ENCODE measurements around the gene TEDDM1. TPM values are rescaled to one million over a fixed set of nuclear protein-coding genes. Genes with fewer than 3 reads are reported as not detected.
"Not testable (repeated sequence)": the region's sequence is repeated elsewhere in the genome, so short reads cannot be mapped to it uniquely, and the experiment has no call there.

TEDDM1 gene
- total RNA-seq, 1 experiment from 2014 or later = not detected

GRCh38 chr1:182381962-182382819, 18.3 kb downstream of the TEDDM1 start:
- no peak overlapping the region for H2AFZ ChIP-seq (ENCODE audit: low read length)
- H3K4me1 ChIP-seq (ENCODE audit: low read length) = no peaks in the 10 kb centered on the region
- no peak overlapping the region for H3K4me3 ChIP-seq (ENCODE audit: low read length)

GRCh38 chr1:182380199-182380598, 20.3 kb downstream of the TEDDM1 start:
- H3K27me3 ChIP-seq (ENCODE audit: low read length) = no peaks in the 10 kb centered on the region
- H3K4me1 ChIP-seq (ENCODE audit: low read length) = no peaks in the 10 kb centered on the region
- H3K9me2 ChIP-seq (replicated peaks; ENCODE audit: insufficient read depth, low read length) = no peaks in the 10 kb centered on the region
- no peaks in the 10 kb centered on the region for H3K36me3 ChIP-seq (ENCODE audit: insufficient read depth, low read length)
- no peaks in the 10 kb centered on the region for H3K79me2 ChIP-seq (ENCODE audit: low read length)
- no peak overlapping the region for H3K4me3 ChIP-seq (ENCODE audit: low read length)
- no peak for DNase-seq
- H4K20me1 ChIP-seq (ENCODE audit: insufficient read depth, low read depth, low read length) = no peaks in the 10 kb centered on the region
- H2AFZ ChIP-seq (ENCODE audit: low read length) = no peak overlapping the region
- no peak overlapping the region for H3K9ac ChIP-seq (ENCODE audit: low read length)
- no peak overlapping the region for H3K4me2 ChIP-seq (ENCODE audit: low read depth, low read length, poor library complexity, severe bottlenecking)
- no peaks in the 10 kb centered on the region for H3K9me3 ChIP-seq (ENCODE audit: low read length)
- H3K27ac ChIP-seq (ENCODE audit: low read length) = no peak overlapping the region

More at GRCh38 chr1:182381962-182382819, 18.3 kb downstream of the TEDDM1 start:
- Histone ChIP-seq H3K79me2 (ENCODE audit: low read length) (no peaks in the 10 kb centered on the region), H3K27me3 (ENCODE audit: low read length) (no peaks in the 10 kb centered on the region), H3K9me2 (replicated peaks; ENCODE audit: insufficient read depth, low read length) (no peaks in the 10 kb centered on the region), H3K27ac (ENCODE audit: low read length) (no peak overlapping the region), H4K20me1 (ENCODE audit: insufficient read depth, low read depth, low read length) (no peaks in the 10 kb centered on the region), H3K9me3 (ENCODE audit: low read length) (no peaks in the 10 kb centered on the region), H3K9ac (ENCODE audit: low read length) (no peak overlapping the region), H3K36me3 (ENCODE audit: insufficient read depth, low read length) (no peaks in the 10 kb centered on the region), H3K4me2 (ENCODE audit: low read depth, low read length, poor library complexity, severe bottlenecking) (no peak overlapping the region)
- no peak for DNase-seq

- not testable (repeated sequence) for H2AFZ ChIP-seq (ENCODE audit: low read length); H3K9ac ChIP-seq (ENCODE audit: low read length); H3K36me3 ChIP-seq (ENCODE audit: insufficient read depth, low read length); H3K9me3 ChIP-seq (ENCODE audit: low read length); H3K4me1 ChIP-seq (ENCODE audit: low read length); H3K4me3 ChIP-seq (ENCODE audit: low read length); H3K27me3 ChIP-seq (ENCODE audit: low read length); H3K9me2 ChIP-seq (replicated peaks; ENCODE audit: insufficient read depth, low read length); H3K27ac ChIP-seq (ENCODE audit: low read length); H3K4me2 ChIP-seq (ENCODE audit: low read depth, low read length, poor library complexity, severe bottlenecking); H4K20me1 ChIP-seq (ENCODE audit: insufficient read depth, low read depth, low read length); H3K79me2 ChIP-seq (ENCODE audit: low read length); DNase-seq
Observed at GRCh38 chr1:182379781-182380180, 20.7 kb downstream of the TEDDM1 start.

GRCh38 chr1:182376936-182377574, 23.4 kb downstream of the TEDDM1 start:
- no peaks in the 10 kb centered on the region for H4K20me1 ChIP-seq (ENCODE audit: insufficient read depth, low read depth, low read length)
- no peak overlapping the region for H3K4me3 ChIP-seq (ENCODE audit: low read length)
- H2AFZ ChIP-seq (ENCODE audit: low read length) = no peak overlapping the region
- H3K27me3 ChIP-seq (ENCODE audit: low read length) = no peaks in the 10 kb centered on the region
- H3K36me3 ChIP-seq (ENCODE audit: insufficient read depth, low read length) = no peaks in the 10 kb centered on the region
- H3K4me1 ChIP-seq (ENCODE audit: low read length) = no peaks in the 10 kb centered on the region
- no peaks in the 10 kb centered on the region for H3K9me2 ChIP-seq (replicated peaks; ENCODE audit: insufficient read depth, low read length)
- no peak overlapping the region for H3K27ac ChIP-seq (ENCODE audit: low read length)
- DNase-seq = no peak
- H3K4me2 ChIP-seq (ENCODE audit: low read depth, low read length, poor library complexity, severe bottlenecking) = no peak overlapping the region
- no peak overlapping the region for H3K9ac ChIP-seq (ENCODE audit: low read length)
- no peaks in the 10 kb centered on the region for H3K9me3 ChIP-seq (ENCODE audit: low read length)
- H3K79me2 ChIP-seq (ENCODE audit: low read length) = no peaks in the 10 kb centered on the region

DNA sequence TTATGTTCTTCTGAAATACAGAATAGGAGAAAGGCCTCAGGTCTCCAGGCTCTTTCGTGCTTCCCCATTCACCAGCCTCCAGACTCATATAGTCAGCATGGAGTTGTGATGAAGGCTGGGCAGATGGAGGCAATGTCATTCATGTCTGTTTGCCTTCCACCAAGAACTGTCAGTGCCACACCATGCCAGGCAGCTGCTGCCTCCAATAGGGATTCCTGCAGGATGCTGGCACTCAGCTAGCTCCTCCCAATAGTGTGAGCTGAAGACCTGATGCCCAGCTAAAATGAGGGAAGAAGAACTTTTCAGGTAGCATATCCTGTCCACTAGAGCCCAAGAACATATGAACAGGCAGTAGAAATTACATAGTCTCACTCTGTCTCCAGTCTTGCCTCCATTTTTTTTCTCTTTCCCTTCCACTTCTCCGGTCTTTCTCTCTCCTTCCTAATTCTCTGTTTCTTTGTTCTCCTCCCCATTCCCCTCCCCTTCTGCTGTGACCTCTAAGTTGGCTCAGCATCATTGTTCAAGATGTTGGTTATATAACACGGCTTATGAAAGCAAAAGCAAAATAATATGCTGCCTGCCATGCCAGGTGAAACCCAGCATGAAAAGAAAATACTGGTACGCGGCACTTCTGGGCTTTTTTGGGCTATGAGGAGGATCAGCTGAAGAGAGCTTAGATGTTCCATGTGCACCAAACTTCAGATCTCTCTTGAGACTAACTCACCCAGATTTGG, 26.2 kb downstream of the TEDDM1 start:
- Histone ChIP-seq H3K27ac (ENCODE audit: low read length) (no peak overlapping the region), H3K9me3 (ENCODE audit: low read length) (no peaks in the 10 kb centered on the region), H4K20me1 (ENCODE audit: insufficient read depth, low read depth, low read length) (no peaks in the 10 kb centered on the region), H3K4me2 (ENCODE audit: low read depth, low read length, poor library complexity, severe bottlenecking) (no peak overlapping the region), H2AFZ (ENCODE audit: low read length) (no peak overlapping the region), H3K4me1 (ENCODE audit: low read length) (no peaks in the 10 kb centered on the region), H3K36me3 (ENCODE audit: insufficient read depth, low read length) (no peaks in the 10 kb centered on the region), H3K79me2 (ENCODE audit: low read length) (no peaks in the 10 kb centered on the region), H3K27me3 (ENCODE audit: low read length) (no peaks in the 10 kb centered on the region), H3K9me2 (replicated peaks; ENCODE audit: insufficient read depth, low read length) (no peaks in the 10 kb centered on the region), H3K9ac (ENCODE audit: low read length) (no peak overlapping the region), H3K4me3 (ENCODE audit: low read length) (no peak overlapping the region)
- no peak for DNase-seq

DNA sequence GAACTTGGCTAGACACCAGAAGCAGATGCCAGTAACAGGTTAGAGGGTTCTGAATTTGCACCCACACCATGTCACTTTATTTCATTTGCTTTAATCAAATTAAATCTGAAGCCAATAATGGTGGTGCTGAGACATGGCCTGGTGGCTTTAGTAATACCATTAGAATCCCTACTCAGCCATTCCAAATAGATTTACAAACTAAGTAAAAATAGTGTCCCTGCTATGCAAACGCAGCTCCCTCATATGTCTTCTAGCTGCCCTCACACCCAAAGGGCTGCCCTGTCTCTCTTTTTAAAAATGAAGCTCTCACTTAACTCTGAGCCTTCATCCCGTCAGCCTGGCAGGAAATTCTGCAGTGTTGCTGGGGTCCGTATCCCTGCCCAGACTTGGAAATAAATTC, 29.9 kb downstream of the TEDDM1 start:
- no peak for DNase-seq
- Histone ChIP-seq H3K4me1 (ENCODE audit: low read length) (no peaks in the 10 kb centered on the region), H2AFZ (ENCODE audit: low read length) (no peak overlapping the region), H3K4me2 (ENCODE audit: low read depth, low read length, poor library complexity, severe bottlenecking) (no peak overlapping the region), H3K27me3 (ENCODE audit: low read length) (no peaks in the 10 kb centered on the region), H3K9ac (ENCODE audit: low read length) (no peak overlapping the region), H3K36me3 (ENCODE audit: insufficient read depth, low read length) (no peaks in the 10 kb centered on the region), H4K20me1 (ENCODE audit: insufficient read depth, low read depth, low read length) (no peaks in the 10 kb centered on the region), H3K9me3 (ENCODE audit: low read length) (no peaks in the 10 kb centered on the region), H3K9me2 (replicated peaks; ENCODE audit: insufficient read depth, low read length) (no peaks in the 10 kb centered on the region), H3K4me3 (ENCODE audit: low read length) (no peak overlapping the region), H3K79me2 (ENCODE audit: low read length) (no peaks in the 10 kb centered on the region), H3K27ac (ENCODE audit: low read length) (no peak overlapping the region)

DNA sequence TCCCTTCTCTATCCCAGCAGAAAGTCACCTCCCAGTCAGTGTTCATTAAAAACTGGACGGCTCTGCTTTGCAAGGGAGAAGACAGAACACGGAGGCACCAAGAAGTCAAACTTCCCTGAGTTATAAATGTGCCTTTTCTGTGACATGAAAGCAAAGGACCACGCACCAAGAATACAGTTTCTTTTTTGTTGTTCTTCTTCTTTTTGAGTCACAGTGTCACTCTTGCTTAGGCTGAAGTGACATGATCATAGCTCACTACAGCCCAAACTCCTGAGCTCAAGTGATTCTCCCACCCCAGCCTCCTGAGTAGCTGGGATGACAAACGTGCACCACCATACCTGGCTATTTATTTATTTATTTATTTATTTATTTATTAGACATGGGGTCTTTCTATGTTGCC, 31.6 kb downstream of the TEDDM1 start:
- Histone ChIP-seq H3K9me3 (ENCODE audit: low read length) (no peaks in the 10 kb centered on the region), H3K9me2 (replicated peaks; ENCODE audit: insufficient read depth, low read length) (no peaks in the 10 kb centered on the region), H4K20me1 (ENCODE audit: insufficient read depth, low read depth, low read length) (no peaks in the 10 kb centered on the region), H3K4me3 (ENCODE audit: low read length) (no peak overlapping the region), H3K4me1 (ENCODE audit: low read length) (no peaks in the 10 kb centered on the region), H3K9ac (ENCODE audit: low read length) (no peak overlapping the region), H3K79me2 (ENCODE audit: low read length) (no peaks in the 10 kb centered on the region), H2AFZ (ENCODE audit: low read length) (no peak overlapping the region), H3K4me2 (ENCODE audit: low read depth, low read length, poor library complexity, severe bottlenecking) (no peak overlapping the region), H3K36me3 (ENCODE audit: insufficient read depth, low read length) (no peaks in the 10 kb centered on the region), H3K27ac (ENCODE audit: low read length) (no peak overlapping the region), H3K27me3 (ENCODE audit: low read length) (no peaks in the 10 kb centered on the region)
- no peak for DNase-seq

GRCh38 chr1:182368358-182368757, 32.1 kb downstream of the TEDDM1 start:
- Histone ChIP-seq H3K9ac (ENCODE audit: low read length) (no peak overlapping the region), H3K9me3 (ENCODE audit: low read length) (no peaks in the 10 kb centered on the region), H2AFZ (ENCODE audit: low read length) (no peak overlapping the region), H3K4me2 (ENCODE audit: low read depth, low read length, poor library complexity, severe bottlenecking) (no peak overlapping the region), H3K79me2 (ENCODE audit: low read length) (no peaks in the 10 kb centered on the region), H4K20me1 (ENCODE audit: insufficient read depth, low read depth, low read length) (no peaks in the 10 kb centered on the region), H3K27ac (ENCODE audit: low read length) (no peak overlapping the region), H3K4me1 (ENCODE audit: low read length) (no peaks in the 10 kb centered on the region), H3K9me2 (replicated peaks; ENCODE audit: insufficient read depth, low read length) (no peaks in the 10 kb centered on the region), H3K36me3 (ENCODE audit: insufficient read depth, low read length) (no peaks in the 10 kb centered on the region), H3K27me3 (ENCODE audit: low read length) (0 out of 2 replicates have a peak, but pooled peaks cover 2% of the 10 kb centered on the region), H3K4me3 (ENCODE audit: low read length) (no peak overlapping the region)
- no peak for DNase-seq
